ENCODE results near the gene FAH. TPM values are rescaled to one million over a fixed set of nuclear protein-coding genes. Genes with fewer than 3 reads are reported as not detected.
"Not testable (repeated sequence)": the region's sequence is repeated elsewhere in the genome, so short reads cannot be mapped to it uniquely, and the experiment has no call there.

The FAH gene
- total RNA-seq, 4 donors from 2014 or later = 22.0 to 42.0 (median 37.7) TPM

GRCh38 chr15:80118956-80119355, 33.8 kb upstream of the FAH start:
- Histone ChIP-seq H3K27me3 (no peaks in the 10 kb centered on the region), H3K4me1 (peaks cover 0 to 36% (median 7%) of the 10 kb centered on the region in 4 donors), H3K9me3 (no peaks in the 10 kb centered on the region), H3K4me3 (no peak overlapping the region), H3K36me3 (peaks cover 0 to 24% (median 0%) of the 10 kb centered on the region in 3 donors), H3K27ac (no peak overlapping the region)
- no peak for DNase-seq (ENCODE audit: low spot score in 2 of 2)
- 93 to 97% methylated on average over 2 of the region's 2 CpGs for WGBS, 2 donors
- no peak for TF ChIP-seq CTCF (IDR thresholded peaks at IDR 0.05)
- no peak for TF ChIP-seq EP300 (IDR thresholded peaks at IDR 0.05)
- TF ChIP-seq POLR2A (IDR thresholded peaks at IDR 0.05) = no peak

- H3K27me3 ChIP-seq = no peaks in the 10 kb centered on the region
- H3K4me3 ChIP-seq = no peak overlapping the region
- WGBS, 2 donors = 90 to 92% methylated on average over 1 of the region's 1 CpG
- H3K4me1 ChIP-seq = peaks cover 0 to 23% (median under 1%) of the 10 kb centered on the region in 4 donors
- no peak overlapping the region for H3K27ac ChIP-seq
- TF ChIP-seq CTCF (IDR thresholded peaks at IDR 0.05) = no peak
- no peak for TF ChIP-seq POLR2A (IDR thresholded peaks at IDR 0.05)
- no peak for TF ChIP-seq EP300 (IDR thresholded peaks at IDR 0.05)
- H3K9me3 ChIP-seq = no peaks in the 10 kb centered on the region
- no peak for DNase-seq (ENCODE audit: low spot score in 2 of 2)
- H3K36me3 ChIP-seq = peaks cover 0 to 39% (median 0%) of the 10 kb centered on the region in 3 donors
Observed at GRCh38 chr15:80120636-80121035, 32.2 kb upstream of the FAH start.

- H3K36me3 ChIP-seq = peaks cover 0 to 45% (median 0%) of the 10 kb centered on the region in 3 donors
- TF ChIP-seq POLR2A (IDR thresholded peaks at IDR 0.05) (no peak), EP300 (IDR thresholded peaks at IDR 0.05) (no peak), CTCF (IDR thresholded peaks at IDR 0.05) (no peak)
- no peaks in the 10 kb centered on the region for H3K27me3 ChIP-seq
- no peaks in the 10 kb centered on the region for H3K9me3 ChIP-seq
- H3K4me1 ChIP-seq = peaks cover 0 to 14% (median 0%) of the 10 kb centered on the region in 4 donors
- no peak overlapping the region for H3K4me3 ChIP-seq
- no peak overlapping the region for H3K27ac ChIP-seq
- DNase-seq (ENCODE audit: low spot score in 2 of 2) = no peak
- 89 to 92% methylated on average over 4 of the region's 4 CpGs for WGBS, 2 donors
Observed at GRCh38 chr15:80121546-80121945, 31.3 kb upstream of the FAH start.

GRCh38 chr15:80123034-80123433, 29.8 kb upstream of the FAH start:
- Histone ChIP-seq H3K36me3 (peaks cover 0 to 53% (median 0%) of the 10 kb centered on the region in 3 donors), H3K9me3 (no peaks in the 10 kb centered on the region), H3K4me1 (peaks cover 0 to 12% (median 0%) of the 10 kb centered on the region in 4 donors), H3K27me3 (no peaks in the 10 kb centered on the region), H3K4me3 (no peak overlapping the region), H3K27ac (no peak overlapping the region)
- no peak for DNase-seq (ENCODE audit: low spot score in 2 of 2)
- WGBS, 2 donors = 87 to 89% methylated on average over 6 of the region's 6 CpGs
- TF ChIP-seq POLR2A (IDR thresholded peaks at IDR 0.05) = no peak

GRCh38 chr15:80127253-80127652, 25.5 kb upstream of the FAH start:
- 96 to 98% methylated on average over 6 of the region's 6 CpGs for WGBS, 2 donors
- not testable (repeated sequence) for DNase-seq (ENCODE audit: low spot score in 2 of 2); H3K4me1 ChIP-seq; H3K9me3 ChIP-seq; H3K27ac ChIP-seq; H3K4me3 ChIP-seq; H3K27me3 ChIP-seq
- peaks cover 0 to 74% (median 0%) of the 10 kb centered on the region in 3 donors for H3K36me3 ChIP-seq

GRCh38 chr15:80127911-80128310, 24.9 kb upstream of the FAH start:
- Histone ChIP-seq H3K4me3 (no peak overlapping the region), H3K27me3 (no peaks in the 10 kb centered on the region), H3K27ac (no peak overlapping the region), H3K9me3 (no peaks in the 10 kb centered on the region), H3K4me1 (no peaks in the 10 kb centered on the region), H3K36me3 (peaks cover 0 to 74% (median 3%) of the 10 kb centered on the region in 3 donors)
- TF ChIP-seq POLR2A (IDR thresholded peaks at IDR 0.05) (no peak), EP300 (IDR thresholded peaks at IDR 0.05) (no peak), CTCF (IDR thresholded peaks at IDR 0.05) (no peak)
- DNase-seq (ENCODE audit: low spot score in 2 of 2) = no peak
- 64 to 69% methylated on average over 2 of the region's 2 CpGs for WGBS, 2 donors

All from tibial nerve (tissue), 4 donors.